ENCODE data around the gene ZNF827. TPM values are rescaled to one million over a fixed set of nuclear protein-coding genes. Genes with fewer than 3 reads are reported as not detected.

Gene ZNF827
- total and polyA plus RNA-seq, 2 of the 8 experiments (the other 6 are each of a cell fraction or from before 2014, with no cell fraction given), result 25.3 to 26.2 TPM

- Histone ChIP-seq H3K4me2 (ENCODE audit: insufficient read depth in 1 of 2, low read depth in 2 of 2, low read length in 2 of 2) (no peak overlapping the region), H3K9ac (replicated peaks in 1 of 4; ENCODE audit: extremely low read depth in 1 of 4, low read depth in 3 of 4, low read length in 3 of 4) (no peak overlapping the region), H4K20me1 (replicated peaks in 1 of 2; ENCODE audit: control insufficient read depth in 1 of 2, insufficient read depth in 2 of 2, low read length in 2 of 2) (no peaks in the 10 kb centered on the region), H2BK5ac (ENCODE audit: low read depth, low read length) (no peak overlapping the region), H2BK15ac (ENCODE audit: low read length) (no peak overlapping the region), H3K4me3 (ENCODE audit: extremely low read depth in 1 of 4, insufficient read depth in 2 of 4, low read depth in 3 of 4, low read length in 4 of 4) (no peak overlapping the region), H4K91ac (replicated peaks; ENCODE audit: insufficient read length, low read length) (no peak overlapping the region), H3K27ac (ENCODE audit: low read depth, low read length) (no peak overlapping the region), H3K79me2 (ENCODE audit: control insufficient read depth in 1 of 2, insufficient read depth in 2 of 2, low read length in 2 of 2) (peaks cover 0 to 78% of the 10 kb centered on the region in 2 experiments; a peak in 2 of 4 replicates), H2BK20ac (ENCODE audit: low read length) (no peak overlapping the region), H3K23ac (ENCODE audit: insufficient read length) (no peak overlapping the region), H3K18ac (ENCODE audit: extremely low read depth, low read length) (no peak overlapping the region), H3K14ac (ENCODE audit: insufficient read length) (no peak overlapping the region), H3K36me3 (ENCODE audit: control insufficient read depth in 2 of 4, insufficient read depth in 4 of 4, low read length in 3 of 4) (0 out of 8 replicates have a peak, but pooled peaks cover 0 to 4% (median 0%) of the 10 kb centered on the region in 4 experiments), H3K4me1 (replicated peaks in 1 of 4; ENCODE audit: control insufficient read depth in 3 of 4, insufficient read depth in 4 of 4, low read length in 3 of 4) (peaks cover 0 to 19% (median 11%) of the 10 kb centered on the region in 4 experiments; a peak in 4 of 7 replicates), H4K8ac (ENCODE audit: extremely low read depth, insufficient read depth, low read length) (no peak overlapping the region), H2BK12ac (ENCODE audit: low read depth, low read length) (no peak overlapping the region), H2AFZ (ENCODE audit: low read length) (no peak overlapping the region), H3K27me3 (replicated peaks in 1 of 4; ENCODE audit: control insufficient read depth in 3 of 4, extremely low read depth in 1 of 4, insufficient read depth in 3 of 4, low read length in 3 of 4) (no peaks in the 10 kb centered on the region), H2AK5ac (ENCODE audit: low read depth, low read length) (no peak overlapping the region), H3K9me3 (ENCODE audit: insufficient read depth in 2 of 2, low read depth in 1 of 2, low read length in 1 of 2) (no peaks in the 10 kb centered on the region), H3K4ac (replicated peaks; ENCODE audit: insufficient read length, low read depth, low read length) (no peak overlapping the region), H3K56ac (replicated peaks; ENCODE audit: insufficient read length, low read depth, low read length) (no peak overlapping the region), H2BK120ac (replicated peaks; ENCODE audit: low read depth, low read length) (no peak overlapping the region), H3K79me1 (ENCODE audit: low read depth, low read length) (no peaks in the 10 kb centered on the region; the same call in 1 of the 2 replicates), H3K23me2 (ENCODE audit: low read depth, low read length) (no peaks in the 10 kb centered on the region), H4K5ac (ENCODE audit: insufficient read length, low read depth, low read length) (no peak overlapping the region)
- whole genome bisulfite sequencing, 2 experiments (ENCODE audit: extremely low coverage in 1 of 2, insufficient coverage in 1 of 2, insufficient read length in 1 of 2, insufficient replicate concordance in 2 of 2, low coverage in 1 of 2, low lambda C conversion rate in 2 of 2, missing lambda C conversion rate in 1 of 2), result 87% methylated on average over 3 of the region's 3 CpGs; no CpG with 5 or more reads in 1 of the 2 experiments
- CTCF ChIA-PET (ENCODE audit: partially characterized antibody), result interaction anchor here (0.5 to 2.2 kb wide), 3 partner anchors 7 to 343 kb away, joined by 3 to 18 read pairs (median 4); no protein-coding TSS in a partner anchor
- DNase-seq (ENCODE audit: low read depth in 1 of 2, low spot score in 2 of 2) (no peak), FAIRE-seq (no peak)
- POLR2A ChIA-PET (ENCODE audit: partially characterized antibody), result interaction anchor here (1.8 kb wide), 1 partner anchor 41 kb away, joined by 5 read pairs; no protein-coding TSS in a partner anchor
These were observed 43.6 kb downstream of the ZNF827 start for GRCh38 chr4:145895056-145895455.

Data from H1 (cell line).